ENCODE results near the gene DIAPH2. TPM values are rescaled to one million over a fixed set of nuclear protein-coding genes. Genes with fewer than 3 reads are reported as not detected.

The DIAPH2 gene
- total RNA-seq, 1 experiment from 2014 or later: 0.89 TPM

DNA sequence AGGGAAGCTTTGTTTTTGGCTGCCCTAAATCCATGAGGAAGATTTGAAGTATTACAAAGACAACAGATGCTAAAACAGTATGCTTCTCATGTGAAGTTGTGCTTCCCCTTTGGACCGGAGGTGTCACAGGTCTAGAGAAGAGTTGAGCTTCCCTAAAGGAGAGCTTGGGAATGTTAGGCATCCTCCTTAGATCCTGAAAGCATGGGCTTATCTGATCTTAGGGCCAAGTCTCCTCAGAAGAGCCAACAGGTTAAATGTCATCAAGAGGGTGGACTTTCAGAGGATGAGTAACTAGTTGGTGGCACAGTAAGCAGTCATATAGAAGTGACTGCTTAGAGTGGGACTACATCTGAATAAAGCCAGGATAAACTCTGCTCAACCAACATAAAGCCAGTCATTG, 404.5 kb downstream of the DIAPH2 start:
- Histone ChIP-seq H3K9me2 (replicated peaks; ENCODE audit: insufficient read depth, low read length) (no peaks in the 10 kb centered on the region), H2AFZ (ENCODE audit: low read length) (no peak overlapping the region), H3K79me2 (ENCODE audit: low read length) (no peaks in the 10 kb centered on the region), H4K20me1 (ENCODE audit: insufficient read depth, low read depth, low read length) (no peaks in the 10 kb centered on the region), H3K9ac (ENCODE audit: low read length) (no peak overlapping the region), H3K27me3 (ENCODE audit: low read length) (no peaks in the 10 kb centered on the region), H3K4me1 (ENCODE audit: low read length) (no peaks in the 10 kb centered on the region), H3K9me3 (ENCODE audit: low read length) (no peaks in the 10 kb centered on the region), H3K4me3 (ENCODE audit: low read length) (no peak overlapping the region), H3K36me3 (ENCODE audit: insufficient read depth, low read length) (no peaks in the 10 kb centered on the region), H3K27ac (ENCODE audit: low read length) (no peak overlapping the region), H3K4me2 (ENCODE audit: low read depth, low read length, poor library complexity, severe bottlenecking) (no peak overlapping the region)
- DNase-seq: no peak

GRCh38 chrX:97096385-97096784, 411.7 kb downstream of the DIAPH2 start:
- Histone ChIP-seq H3K4me2 (ENCODE audit: low read depth, low read length, poor library complexity, severe bottlenecking) (no peak overlapping the region), H3K9ac (ENCODE audit: low read length) (no peak overlapping the region), H3K36me3 (ENCODE audit: insufficient read depth, low read length) (no peaks in the 10 kb centered on the region), H3K9me3 (ENCODE audit: low read length) (no peaks in the 10 kb centered on the region), H3K9me2 (replicated peaks; ENCODE audit: insufficient read depth, low read length) (no peaks in the 10 kb centered on the region), H3K27me3 (ENCODE audit: low read length) (no peaks in the 10 kb centered on the region), H3K4me3 (ENCODE audit: low read length) (no peak overlapping the region), H2AFZ (ENCODE audit: low read length) (no peak overlapping the region), H3K27ac (ENCODE audit: low read length) (no peak overlapping the region), H3K4me1 (ENCODE audit: low read length) (no peaks in the 10 kb centered on the region), H4K20me1 (ENCODE audit: insufficient read depth, low read depth, low read length) (no peaks in the 10 kb centered on the region), H3K79me2 (ENCODE audit: low read length) (no peaks in the 10 kb centered on the region)
- no peak for DNase-seq

DNA sequence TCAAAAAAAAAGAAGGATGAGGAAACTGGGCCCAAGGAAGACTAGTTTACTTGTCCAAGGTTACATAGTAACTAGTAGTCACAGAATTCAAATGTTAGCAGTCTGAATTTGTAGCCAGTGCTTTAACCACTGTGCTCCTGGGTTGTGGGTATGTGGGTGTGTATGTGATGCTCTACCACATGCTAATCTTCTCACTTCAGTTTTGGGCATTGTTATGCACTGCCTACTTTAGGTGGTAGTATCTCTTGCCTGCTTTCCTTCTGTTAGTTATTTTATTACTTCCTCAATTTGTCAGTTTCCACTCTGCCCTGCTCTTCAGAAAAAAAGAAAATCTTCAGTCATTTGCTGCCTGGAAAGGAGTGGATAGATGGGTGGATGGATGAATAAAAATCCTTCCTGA, 418.3 kb downstream of the DIAPH2 start:
- Histone ChIP-seq H3K4me3 (ENCODE audit: low read length) (no peak overlapping the region), H3K27me3 (ENCODE audit: low read length) (no peaks in the 10 kb centered on the region), H2AFZ (ENCODE audit: low read length) (peak overlapping the region; percentile 50; the same call in 1 of the 2 replicates), H3K9me2 (replicated peaks; ENCODE audit: insufficient read depth, low read length) (no peaks in the 10 kb centered on the region), H4K20me1 (ENCODE audit: insufficient read depth, low read depth, low read length) (no peaks in the 10 kb centered on the region), H3K9me3 (ENCODE audit: low read length) (no peaks in the 10 kb centered on the region), H3K4me1 (ENCODE audit: low read length) (no peaks in the 10 kb centered on the region), H3K4me2 (ENCODE audit: low read depth, low read length, poor library complexity, severe bottlenecking) (no peak overlapping the region), H3K79me2 (ENCODE audit: low read length) (no peaks in the 10 kb centered on the region), H3K27ac (ENCODE audit: low read length) (no peak overlapping the region), H3K36me3 (ENCODE audit: insufficient read depth, low read length) (no peaks in the 10 kb centered on the region), H3K9ac (ENCODE audit: low read length) (no peak overlapping the region)
- DNase-seq: no peak

- no peak overlapping the region for H3K9ac ChIP-seq (ENCODE audit: low read length)
- H3K27ac ChIP-seq (ENCODE audit: low read length): no peak overlapping the region
- H3K36me3 ChIP-seq (ENCODE audit: insufficient read depth, low read length): no peaks in the 10 kb centered on the region
- H4K20me1 ChIP-seq (ENCODE audit: insufficient read depth, low read depth, low read length): no peaks in the 10 kb centered on the region
- DNase-seq: no peak
- H3K4me3 ChIP-seq (ENCODE audit: low read length): no peak overlapping the region
- H3K9me3 ChIP-seq (ENCODE audit: low read length): no peaks in the 10 kb centered on the region
- no peaks in the 10 kb centered on the region for H3K27me3 ChIP-seq (ENCODE audit: low read length)
- no peak overlapping the region for H3K4me2 ChIP-seq (ENCODE audit: low read depth, low read length, poor library complexity, severe bottlenecking)
- H3K4me1 ChIP-seq (ENCODE audit: low read length): no peaks in the 10 kb centered on the region
- H3K9me2 ChIP-seq (replicated peaks; ENCODE audit: insufficient read depth, low read length): no peaks in the 10 kb centered on the region
- H2AFZ ChIP-seq (ENCODE audit: low read length): no peak overlapping the region
- H3K79me2 ChIP-seq (ENCODE audit: low read length): no peaks in the 10 kb centered on the region
Observed at GRCh38 chrX:97109730-97110129, 425.1 kb downstream of the DIAPH2 start.

DNA sequence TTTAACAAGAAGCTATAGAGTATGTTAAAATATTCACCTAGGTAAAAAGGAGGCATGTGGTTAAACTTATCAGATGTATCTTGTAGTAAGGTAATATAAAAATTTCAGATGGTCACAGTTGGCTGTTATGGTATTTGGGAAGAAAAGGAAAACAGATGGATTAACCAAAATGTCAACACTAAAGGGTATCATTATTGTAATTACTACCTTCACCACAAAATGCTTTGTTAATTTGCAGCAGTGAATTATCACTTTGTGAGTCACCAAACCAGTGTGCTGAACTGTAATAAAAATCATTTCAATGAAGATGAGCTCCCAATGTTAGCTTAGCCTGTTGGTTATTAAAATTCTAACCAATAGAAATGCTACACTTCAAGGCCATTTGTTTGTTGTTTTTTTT, 432.9 kb downstream of the DIAPH2 start:
- Histone ChIP-seq H3K4me3 (ENCODE audit: low read length) (no peak overlapping the region), H4K20me1 (ENCODE audit: insufficient read depth, low read depth, low read length) (no peaks in the 10 kb centered on the region), H3K4me1 (ENCODE audit: low read length) (no peaks in the 10 kb centered on the region), H3K9me3 (ENCODE audit: low read length) (no peaks in the 10 kb centered on the region), H3K36me3 (ENCODE audit: insufficient read depth, low read length) (no peaks in the 10 kb centered on the region), H3K9ac (ENCODE audit: low read length) (no peak overlapping the region), H3K27ac (ENCODE audit: low read length) (no peak overlapping the region), H3K9me2 (replicated peaks; ENCODE audit: insufficient read depth, low read length) (no peaks in the 10 kb centered on the region), H3K27me3 (ENCODE audit: low read length) (no peaks in the 10 kb centered on the region), H3K4me2 (ENCODE audit: low read depth, low read length, poor library complexity, severe bottlenecking) (no peak overlapping the region), H3K79me2 (ENCODE audit: low read length) (no peaks in the 10 kb centered on the region), H2AFZ (ENCODE audit: low read length) (no peak overlapping the region)
- no peak for DNase-seq

DNA sequence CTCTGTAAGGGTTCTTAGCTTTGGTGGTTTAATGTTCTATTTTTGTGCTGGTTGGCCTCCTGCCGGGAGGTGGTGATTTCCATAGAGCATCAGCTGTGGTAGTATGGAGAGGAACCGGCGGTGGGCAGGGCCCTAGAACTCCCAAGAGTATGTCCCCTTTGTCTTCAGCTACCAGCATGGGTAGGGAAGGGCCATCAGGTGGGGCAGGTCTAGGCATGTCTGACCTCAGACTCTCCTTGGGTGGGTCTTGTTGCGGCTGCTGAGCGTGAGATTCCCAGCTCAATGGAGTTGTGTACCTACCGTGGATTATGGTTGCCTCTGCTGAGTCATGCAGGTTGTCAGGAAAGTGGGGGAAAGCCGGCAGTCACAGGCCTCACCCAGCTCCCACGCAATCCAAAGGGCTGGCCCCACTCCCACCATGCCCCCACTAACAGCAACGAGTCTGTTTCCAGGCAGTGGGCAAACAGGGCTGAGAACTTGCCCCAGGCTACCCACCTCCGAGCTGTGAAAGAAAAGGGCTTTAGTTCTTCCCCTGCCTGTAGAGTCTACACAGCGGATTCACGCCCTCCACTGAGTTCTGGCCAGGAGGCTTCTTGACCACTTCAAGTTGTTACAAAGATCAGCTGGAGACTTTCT, 434.9 kb downstream of the DIAPH2 start:
- H2AFZ ChIP-seq (ENCODE audit: low read length): no peak overlapping the region
- no peaks in the 10 kb centered on the region for H3K79me2 ChIP-seq (ENCODE audit: low read length)
- DNase-seq: no peak
- no peaks in the 10 kb centered on the region for H3K9me2 ChIP-seq (replicated peaks; ENCODE audit: insufficient read depth, low read length)
- no peaks in the 10 kb centered on the region for H3K36me3 ChIP-seq (ENCODE audit: insufficient read depth, low read length)
- no peak overlapping the region for H3K4me3 ChIP-seq (ENCODE audit: low read length)
- no peaks in the 10 kb centered on the region for H3K9me3 ChIP-seq (ENCODE audit: low read length)
- H3K27ac ChIP-seq (ENCODE audit: low read length): no peak overlapping the region
- no peak overlapping the region for H3K4me2 ChIP-seq (ENCODE audit: low read depth, low read length, poor library complexity, severe bottlenecking)
- H3K27me3 ChIP-seq (ENCODE audit: low read length): no peaks in the 10 kb centered on the region
- H4K20me1 ChIP-seq (ENCODE audit: insufficient read depth, low read depth, low read length): no peaks in the 10 kb centered on the region
- H3K4me1 ChIP-seq (ENCODE audit: low read length): no peaks in the 10 kb centered on the region
- H3K9ac ChIP-seq (ENCODE audit: low read length): no peak overlapping the region

DNA sequence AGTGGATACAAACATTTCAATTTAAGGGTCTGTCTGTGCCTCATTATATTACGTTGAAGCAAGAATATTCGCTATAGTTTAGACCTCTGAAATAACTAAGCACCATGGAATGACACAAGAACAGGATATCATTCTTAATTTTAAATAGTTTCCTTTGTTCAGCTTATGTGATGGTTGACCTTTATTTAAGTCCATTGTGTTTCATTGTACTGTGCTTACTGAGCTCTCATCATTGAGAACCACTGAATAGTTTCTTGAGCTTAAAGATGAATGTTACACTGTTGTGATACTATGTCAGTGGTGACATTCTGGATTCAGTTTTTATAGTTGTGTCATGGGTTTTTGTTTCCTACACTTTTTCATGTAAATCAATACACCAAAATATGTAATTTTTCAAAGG, 438.4 kb downstream of the DIAPH2 start:
- H3K4me2 ChIP-seq (ENCODE audit: low read depth, low read length, poor library complexity, severe bottlenecking): no peak overlapping the region
- H3K27ac ChIP-seq (ENCODE audit: low read length): no peak overlapping the region
- no peaks in the 10 kb centered on the region for H3K79me2 ChIP-seq (ENCODE audit: low read length)
- no peaks in the 10 kb centered on the region for H3K27me3 ChIP-seq (ENCODE audit: low read length)
- DNase-seq: no peak
- H4K20me1 ChIP-seq (ENCODE audit: insufficient read depth, low read depth, low read length): no peaks in the 10 kb centered on the region
- no peak overlapping the region for H3K9ac ChIP-seq (ENCODE audit: low read length)
- H2AFZ ChIP-seq (ENCODE audit: low read length): no peak overlapping the region
- no peaks in the 10 kb centered on the region for H3K4me1 ChIP-seq (ENCODE audit: low read length)
- no peaks in the 10 kb centered on the region for H3K9me3 ChIP-seq (ENCODE audit: low read length)
- no peaks in the 10 kb centered on the region for H3K36me3 ChIP-seq (ENCODE audit: insufficient read depth, low read length)
- no peak overlapping the region for H3K4me3 ChIP-seq (ENCODE audit: low read length)
- H3K9me2 ChIP-seq (replicated peaks; ENCODE audit: insufficient read depth, low read length): no peaks in the 10 kb centered on the region

DNA sequence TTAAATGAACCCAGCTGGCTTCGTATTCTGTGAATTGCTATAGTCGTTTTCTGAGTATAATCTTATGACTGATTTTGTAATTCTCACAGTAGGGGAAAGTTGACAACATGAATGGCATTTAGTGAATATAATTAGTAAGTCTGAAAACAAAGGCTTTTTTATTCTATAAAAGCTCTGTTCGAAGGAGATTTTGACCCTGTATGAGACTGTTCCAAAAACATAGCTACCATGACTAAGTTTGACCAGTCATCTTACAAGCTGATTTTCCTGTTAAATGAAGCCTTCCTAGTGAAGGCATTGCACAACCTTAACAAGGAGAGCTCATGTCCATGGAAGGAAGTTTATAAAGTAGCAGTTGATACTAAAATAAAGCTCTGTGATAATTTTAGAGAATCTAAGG, 441.4 kb downstream of the DIAPH2 start:
- H3K4me1 ChIP-seq (ENCODE audit: low read length): no peaks in the 10 kb centered on the region
- H3K27me3 ChIP-seq (ENCODE audit: low read length): no peaks in the 10 kb centered on the region
- no peaks in the 10 kb centered on the region for H4K20me1 ChIP-seq (ENCODE audit: insufficient read depth, low read depth, low read length)
- no peaks in the 10 kb centered on the region for H3K36me3 ChIP-seq (ENCODE audit: insufficient read depth, low read length)
- DNase-seq: no peak
- no peak overlapping the region for H3K4me3 ChIP-seq (ENCODE audit: low read length)
- H3K9ac ChIP-seq (ENCODE audit: low read length): no peak overlapping the region
- H3K9me3 ChIP-seq (ENCODE audit: low read length): no peaks in the 10 kb centered on the region
- H3K79me2 ChIP-seq (ENCODE audit: low read length): no peaks in the 10 kb centered on the region
- no peak overlapping the region for H2AFZ ChIP-seq (ENCODE audit: low read length)
- no peak overlapping the region for H3K27ac ChIP-seq (ENCODE audit: low read length)
- no peak overlapping the region for H3K4me2 ChIP-seq (ENCODE audit: low read depth, low read length, poor library complexity, severe bottlenecking)
- H3K9me2 ChIP-seq (replicated peaks; ENCODE audit: insufficient read depth, low read length): no peaks in the 10 kb centered on the region
